ENCODE results near the gene NPRL2.
A peak's percentile ranks its signal among the peaks of the same experiment; 100 is the strongest.

Gene NPRL2

GRCh38 chr3:50373146-50374051 is 22.8 kb upstream of the NPRL2 start:
- no peak for TF ChIP-seq CTCF (IDR thresholded peaks at IDR 0.05; ENCODE audit: low read depth, low read length)
- DNase-seq (ENCODE audit: low read depth in 2 of 2): no peak
- no peak overlapping the region for H3K4me3 ChIP-seq (replicated peaks in 1 of 2; ENCODE audit: low read depth in 2 of 2, low read length in 2 of 2)

- TF ChIP-seq CTCF (IDR thresholded peaks at IDR 0.05; ENCODE audit: low read depth, low read length): no peak
- DNase-seq (ENCODE audit: low read depth in 2 of 2): no peak
- no peak overlapping the region for H3K4me3 ChIP-seq (replicated peaks in 1 of 2; ENCODE audit: low read depth in 2 of 2, low read length in 2 of 2)
Observed at GRCh38 chr3:50372349-50372748, 21.8 kb upstream of the NPRL2 start.

- H3K4me3 ChIP-seq (replicated peaks in 1 of 2; ENCODE audit: low read depth in 2 of 2, low read length in 2 of 2): no peak overlapping the region
- TF ChIP-seq CTCF (IDR thresholded peaks at IDR 0.05; ENCODE audit: low read depth, low read length): no peak
- DNase-seq (ENCODE audit: low read depth in 2 of 2): peak in 1 of 2 donors; percentile 29
Observed at GRCh38 chr3:50371133-50371685, 20.6 kb upstream of the NPRL2 start.

- no peak for TF ChIP-seq CTCF (IDR thresholded peaks at IDR 0.05; ENCODE audit: low read depth, low read length)
- DNase-seq (ENCODE audit: low read depth in 2 of 2): peak in 1 of 2 donors; percentile 58
- no peak overlapping the region for H3K4me3 ChIP-seq (replicated peaks in 1 of 2; ENCODE audit: low read depth in 2 of 2, low read length in 2 of 2)
Observed at GRCh38 chr3:50370594-50370993, 20.0 kb upstream of the NPRL2 start.

- no peak for TF ChIP-seq CTCF (IDR thresholded peaks at IDR 0.05; ENCODE audit: low read depth, low read length)
- no peak for DNase-seq (ENCODE audit: low read depth in 2 of 2)
- no peak overlapping the region for H3K4me3 ChIP-seq (replicated peaks in 1 of 2; ENCODE audit: low read depth in 2 of 2, low read length in 2 of 2)
Observed at GRCh38 chr3:50369012-50369670, 18.6 kb upstream of the NPRL2 start.

GRCh38 chr3:50365842-50366220 is 15.3 kb upstream of the NPRL2 start:
- no peak overlapping the region for H3K4me3 ChIP-seq (replicated peaks in 1 of 2; ENCODE audit: low read depth in 2 of 2, low read length in 2 of 2)
- no peak for DNase-seq (ENCODE audit: low read depth in 2 of 2)
- no peak for TF ChIP-seq CTCF (IDR thresholded peaks at IDR 0.05; ENCODE audit: low read depth, low read length)

Data from cardiac fibroblast (primary cell).